Transverse colon (tissue), 4 donors: ENCODE data around the gene ACTL6A. TPM values are rescaled to one million over a fixed set of nuclear protein-coding genes. Genes with fewer than 3 reads are reported as not detected.

Experiments used
- DNase-seq: peaks from one replicate; pipeline ENCODE4 v3.0.0-alpha.2; 2019
- H3K27ac ChIP-seq, 4 donors: fragments of 200-600 bp; sonication (generic); 2 replicates each; pipeline ENCODE4 v1.5.1; 2016 to 2018; ENCODE audit warnings: inconsistent platforms in 4 of 4
- H3K27me3 ChIP-seq: fragments of 200-600 bp; sonication (generic); 2 replicates; pipeline ENCODE4 v1.5.1; 2017; ENCODE audit warnings: inconsistent platforms
- H3K36me3 ChIP-seq, 4 donors: fragments of 200-600 bp; sonication (generic); 2 replicates each; pipeline ENCODE4 v1.5.1; 2017 to 2019; ENCODE audit warnings: inconsistent platforms in 4 of 4
- H3K4me1 ChIP-seq, 4 donors: fragments of 200-600 bp; sonication (generic); 2 replicates each; pipeline ENCODE4 v1.5.1; 2017 to 2020; ENCODE audit warnings: inconsistent platforms in 4 of 4
- H3K4me3 ChIP-seq, 4 donors: fragments of 200-600 bp; sonication (generic); 1 replicate in 1 of 4; 2 replicates in 3 of 4; pipeline versions ENCODE4 v1.5.1 to v1.6.1; 2017 to 2019; ENCODE audit warnings: inconsistent platforms in 4 of 4
- H3K9me3 ChIP-seq, 2 donors: fragments of 200-600 bp; sonication (generic); 2 replicates each; pipeline ENCODE4 v1.5.1; 2017 to 2019; ENCODE audit warnings: inconsistent platforms in 2 of 2
- EP300 ChIP-seq: sonication (generic); formaldehyde crosslinking; IDR thresholded peaks from one replicate; pipeline ENCODE4 v1.6.1; 2017; ENCODE audit warnings: antibody characterized with exemption, low read depth
- POLR2A ChIP-seq: fragments of 450-650 bp; IDR thresholded peaks from one replicate; pipeline ENCODE4 v1.6.1; 2016; ENCODE audit warnings: antibody characterized with exemption, mild to moderate bottlenecking, moderate library complexity
- POLR2AphosphoS5 ChIP-seq, 3 donors: sonication (generic); formaldehyde crosslinking; IDR thresholded peaks; one replicate each; pipeline ENCODE4 v1.6.1; 2016; ENCODE audit warnings: antibody characterized with exemption in 3 of 3
- WGBS, 2 donors: methylation state at CpG; one replicate each; pipeline ENCODE4 v1.1.5; 2018; ENCODE audit warnings: low coverage in 1 of 2; 5-methylcytosine and 5-hydroxymethylcytosine counted together
- in situ Hi-C, 4 donors: fragments of 200-750 bp; cut with MboI; loops; one replicate each; pipeline versions ENCODE4 v1.15.0 to v1.15.1; 2017; ENCODE audit warnings: low sequenced_read_pairs in 3 of 4, low pct_ligation_motif_present in 1 of 4, low pct_unique_long_range_greater_than_20kb in 1 of 4
- intact Hi-C: fragments of 100-400 bp; cut with DNase I; formaldehyde crosslinking; loops from one replicate; pipeline ENCODE4 v1.15.1; 2023; ENCODE audit warnings: low total_unique reads
- total RNA-seq, 4 donors: library from RNA; depleted of rRNA; stranded (reverse); fragments of >200 nt; gene quantifications; one replicate each; pipeline ENCODE4 v1.1.0, GENCODE V29; 2016
- TF ChIP-seq, protein P1 (sequence below), 5 experiments: fragments of 200-600 bp in 3 of 5; fragments of 450-650 bp in 2 of 5; sonication (generic) in 3 of 5; IDR thresholded peaks; 1 replicate in 2 of 5; 2 replicates in 3 of 5; pipeline ENCODE4 v1.5.1; 2016 to 2017; ENCODE audit warnings: antibody characterized with exemption in 5 of 5, inconsistent platforms in 3 of 5, mild to moderate bottlenecking in 2 of 5, moderate library complexity in 1 of 5

Gene ACTL6A
- total RNA-seq, 4 donors from 2014 or later = 1.1 to 47.0 (median 28.4) TPM

- H3K36me3 ChIP-seq = no peaks in the 10 kb centered on the region
- TF ChIP-seq EP300 (no peak), POLR2A (no peak), POLR2AphosphoS5 (IDR thresholded peaks at IDR 0.05) (peak in 1 of 3 donors; percentile 2)
- TF ChIP-seq, protein P1, sequence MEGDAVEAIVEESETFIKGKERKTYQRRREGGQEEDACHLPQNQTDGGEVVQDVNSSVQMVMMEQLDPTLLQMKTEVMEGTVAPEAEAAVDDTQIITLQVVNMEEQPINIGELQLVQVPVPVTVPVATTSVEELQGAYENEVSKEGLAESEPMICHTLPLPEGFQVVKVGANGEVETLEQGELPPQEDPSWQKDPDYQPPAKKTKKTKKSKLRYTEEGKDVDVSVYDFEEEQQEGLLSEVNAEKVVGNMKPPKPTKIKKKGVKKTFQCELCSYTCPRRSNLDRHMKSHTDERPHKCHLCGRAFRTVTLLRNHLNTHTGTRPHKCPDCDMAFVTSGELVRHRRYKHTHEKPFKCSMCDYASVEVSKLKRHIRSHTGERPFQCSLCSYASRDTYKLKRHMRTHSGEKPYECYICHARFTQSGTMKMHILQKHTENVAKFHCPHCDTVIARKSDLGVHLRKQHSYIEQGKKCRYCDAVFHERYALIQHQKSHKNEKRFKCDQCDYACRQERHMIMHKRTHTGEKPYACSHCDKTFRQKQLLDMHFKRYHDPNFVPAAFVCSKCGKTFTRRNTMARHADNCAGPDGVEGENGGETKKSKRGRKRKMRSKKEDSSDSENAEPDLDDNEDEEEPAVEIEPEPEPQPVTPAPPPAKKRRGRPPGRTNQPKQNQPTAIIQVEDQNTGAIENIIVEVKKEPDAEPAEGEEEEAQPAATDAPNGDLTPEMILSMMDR (IDR thresholded peaks at IDR 0.05) = peak; percentile 62 to 88 (median 70)
- peak; percentile 73 for DNase-seq
- 0% methylated on average over 26 of the region's 40 CpGs; no CpG with 5 or more reads in 1 of the 2 donors for WGBS, 2 donors
- H3K27me3 ChIP-seq = no peaks in the 10 kb centered on the region
- H3K4me1 ChIP-seq = peaks cover 6 to 15% (median 8%) of the 10 kb centered on the region in 4 donors
- peak overlapping the region; percentile 74 to 89 (median 84) for H3K4me3 ChIP-seq
- in situ Hi-C loops = loop anchor here in 3 of 4 donors (25.0 kb wide), 3 partner anchors 126 to 551 kb away; no protein-coding TSS in a partner anchor
- H3K9me3 ChIP-seq = no peaks in the 10 kb centered on the region
- H3K27ac ChIP-seq = peak overlapping the region; percentile 91 to 95 (median 92)
- intact Hi-C loops = loop anchor here (5.0 to 10.0 kb wide), 3 partner anchors 39 to 546 kb away; partner anchors contain the start of genes MFN1, MRPL47 and NDUFB5
Measured at GRCh38 chr3:179563271-179563783, 601 bp downstream of the ACTL6A start.

DNA sequence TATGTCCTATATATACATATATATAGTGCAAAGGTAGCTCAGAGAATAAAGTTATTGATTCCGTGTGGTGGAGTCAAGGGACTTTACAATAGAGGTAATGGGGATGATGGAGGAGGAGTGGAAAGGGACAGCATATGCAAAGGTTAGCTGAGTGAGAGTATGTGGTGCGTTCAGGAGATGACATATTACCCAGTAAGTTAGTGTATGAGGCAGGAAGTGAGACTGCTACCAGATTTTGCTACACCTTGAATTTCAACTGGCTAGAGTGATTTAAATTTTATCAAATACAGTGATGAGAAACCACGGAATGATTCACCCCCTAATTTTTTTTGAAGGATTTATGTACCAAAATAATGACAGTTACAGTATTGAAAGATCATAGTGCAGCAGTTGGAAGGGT, 2.8 kb downstream of the ACTL6A start:
- in situ Hi-C loops = loop anchor here in 3 of 4 donors (25.0 kb wide), 3 partner anchors 128 to 553 kb away; no protein-coding TSS in a partner anchor
- 66 to 71% methylated on average over 3 of the region's 3 CpGs for WGBS, 2 donors
- no peak overlapping the region for H3K27ac ChIP-seq
- intact Hi-C loops = loop anchor here (10.0 kb wide), 1 partner anchor 221 kb away; the partner anchor contains the start of gene MFN1
- peaks cover 0 to 7% (median 0%) of the 10 kb centered on the region in 4 donors for H3K36me3 ChIP-seq
- TF ChIP-seq POLR2A = no peak
- TF ChIP-seq EP300 = no peak
- TF ChIP-seq POLR2AphosphoS5 (IDR thresholded peaks at IDR 0.05) = no peak
- TF ChIP-seq, protein P1 (IDR thresholded peaks at IDR 0.05) = no peak
- no peak overlapping the region for H3K4me3 ChIP-seq
- H3K4me1 ChIP-seq = peaks cover 6 to 15% (median 8%) of the 10 kb centered on the region in 4 donors
- H3K9me3 ChIP-seq = no peaks in the 10 kb centered on the region
- no peak for DNase-seq
- H3K27me3 ChIP-seq = no peaks in the 10 kb centered on the region

- H3K4me1 ChIP-seq = no peaks in the 10 kb centered on the region
- intact Hi-C loops = no loop called here
- 93% methylated on average over 1 of the region's 1 CpG; no CpG with 5 or more reads in 1 of the 2 donors for WGBS, 2 donors
- H3K36me3 ChIP-seq = peaks cover 0 to 56% (median 23%) of the 10 kb centered on the region in 4 donors
- no peak overlapping the region for H3K27ac ChIP-seq
- in situ Hi-C loops = loop anchor here in 1 of 4 donors (25.0 kb wide), 1 partner anchor 219 kb away; no protein-coding TSS in a partner anchor
- no peaks in the 10 kb centered on the region for H3K9me3 ChIP-seq
- no peak overlapping the region for H3K4me3 ChIP-seq
- no peaks in the 10 kb centered on the region for H3K27me3 ChIP-seq
- no peak for DNase-seq
- TF ChIP-seq, protein P1 (IDR thresholded peaks at IDR 0.05) = no peak
- TF ChIP-seq POLR2AphosphoS5 (IDR thresholded peaks at IDR 0.05) = no peak
- TF ChIP-seq POLR2A = no peak
- TF ChIP-seq EP300 = no peak
Measured at GRCh38 chr3:179580992-179581391, 18.3 kb downstream of the ACTL6A start.

- no peak for DNase-seq
- no peaks in the 10 kb centered on the region for H3K9me3 ChIP-seq
- no peak for TF ChIP-seq EP300
- TF ChIP-seq, protein P1 (IDR thresholded peaks at IDR 0.05) = no peak
- no peak for TF ChIP-seq POLR2AphosphoS5 (IDR thresholded peaks at IDR 0.05)
- TF ChIP-seq POLR2A = no peak
- H3K27ac ChIP-seq = no peak overlapping the region
- H3K27me3 ChIP-seq = no peaks in the 10 kb centered on the region
- intact Hi-C loops (no loop called here), in situ Hi-C loops (loop anchor here in 1 of 4 donors (25.0 kb wide), 1 partner anchor 227 kb away; no protein-coding TSS in a partner anchor)
- no peaks in the 10 kb centered on the region for H3K4me1 ChIP-seq
- peaks cover 0 to 75% (median 34%) of the 10 kb centered on the region in 4 donors for H3K36me3 ChIP-seq
- no peak overlapping the region for H3K4me3 ChIP-seq
Measured at GRCh38 chr3:179589143-179589542, 26.4 kb downstream of the ACTL6A start.
